NCI-H1436 (cell line): ENCODE results near the gene PPFIA2.
"Not testable (repeated sequence)": the region's sequence is repeated elsewhere in the genome, so short reads cannot be mapped to it uniquely, and the experiment has no call there.

Experiments
- DNase-seq: peaks from one replicate; lab custom pipeline; 2025; lab: John Stamatoyannopoulos, UW

The PPFIA2 gene

DNA sequence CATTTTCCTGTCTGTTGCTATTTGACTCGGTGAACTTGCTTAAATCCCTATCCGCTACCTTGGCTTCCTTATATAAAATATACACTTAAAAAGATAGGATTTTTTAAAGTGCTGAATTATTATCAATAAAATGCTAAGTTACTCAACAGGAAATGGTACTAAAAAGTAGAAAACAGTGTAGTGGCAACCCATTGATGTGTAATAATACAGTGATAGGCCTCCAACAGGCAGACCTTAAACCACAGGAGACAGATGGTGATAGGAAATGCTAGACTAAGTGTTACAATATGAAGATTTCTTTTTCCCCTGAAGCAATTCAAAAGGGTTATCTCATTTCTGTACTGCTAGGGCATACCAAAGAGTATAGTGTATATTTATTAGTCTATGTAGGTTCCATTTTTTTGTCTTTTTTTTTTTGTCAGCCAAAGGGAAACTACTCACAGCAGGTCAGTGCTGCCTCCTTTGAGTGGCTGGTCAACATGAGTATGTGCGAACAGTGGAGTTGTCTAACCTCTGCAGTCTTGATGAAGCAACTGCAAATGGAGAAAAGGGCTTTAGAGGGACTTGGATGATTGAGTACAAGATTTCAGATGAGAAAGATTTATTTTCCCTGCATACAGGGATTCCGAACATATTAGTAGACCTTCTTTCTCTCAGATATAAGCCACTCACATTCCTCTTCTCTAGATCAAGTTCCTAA, 497.5 kb downstream of the PPFIA2 start:
- no peak for DNase-seq

DNA sequence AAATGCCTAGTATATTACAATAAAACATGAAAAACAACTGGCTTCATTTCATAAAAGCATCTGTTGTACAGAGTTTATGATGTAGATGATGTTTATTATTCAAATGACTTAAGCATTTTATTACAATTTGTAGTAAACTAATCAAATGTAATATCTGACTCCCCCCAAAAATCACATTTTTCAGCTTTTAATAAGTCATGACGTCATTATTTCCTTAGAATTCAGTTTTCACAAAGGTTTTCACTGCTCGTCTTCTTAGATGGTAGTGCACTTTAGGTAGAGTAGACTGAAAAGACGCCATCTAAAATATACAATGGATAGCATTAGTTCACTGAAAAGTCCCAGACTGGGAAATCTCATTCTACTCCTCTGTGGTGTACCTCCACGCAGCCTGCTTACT, 499.8 kb downstream of the PPFIA2 start:
- no peak for DNase-seq

DNA sequence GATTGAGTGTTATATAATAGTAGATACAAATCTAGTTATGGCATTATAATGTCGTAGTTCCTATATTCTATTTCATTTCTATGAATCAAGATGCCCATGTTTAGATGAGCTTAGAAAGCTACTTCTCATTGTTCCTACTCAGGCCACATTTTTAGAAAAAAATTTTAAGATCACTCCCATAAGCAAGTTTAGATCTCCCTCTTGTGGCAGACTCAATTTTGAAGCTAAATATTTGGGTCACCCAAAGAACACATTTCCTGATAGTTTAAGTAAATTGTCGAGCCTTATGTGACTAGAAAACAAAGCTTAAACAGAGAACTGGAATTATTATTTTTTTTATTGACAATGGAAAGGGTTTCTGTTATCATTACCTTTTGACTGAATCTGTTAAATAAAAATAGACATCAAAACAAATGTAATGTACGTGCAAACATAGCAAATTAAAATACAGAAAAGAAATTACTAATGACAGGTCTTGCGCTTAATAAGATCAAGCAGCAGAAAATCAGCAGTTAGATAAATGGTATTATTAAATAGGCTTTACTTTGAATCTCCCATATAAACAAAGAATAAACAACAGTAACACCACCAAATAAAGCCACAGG, 501.1 kb downstream of the PPFIA2 start:
- peak; percentile 47 for DNase-seq

DNA sequence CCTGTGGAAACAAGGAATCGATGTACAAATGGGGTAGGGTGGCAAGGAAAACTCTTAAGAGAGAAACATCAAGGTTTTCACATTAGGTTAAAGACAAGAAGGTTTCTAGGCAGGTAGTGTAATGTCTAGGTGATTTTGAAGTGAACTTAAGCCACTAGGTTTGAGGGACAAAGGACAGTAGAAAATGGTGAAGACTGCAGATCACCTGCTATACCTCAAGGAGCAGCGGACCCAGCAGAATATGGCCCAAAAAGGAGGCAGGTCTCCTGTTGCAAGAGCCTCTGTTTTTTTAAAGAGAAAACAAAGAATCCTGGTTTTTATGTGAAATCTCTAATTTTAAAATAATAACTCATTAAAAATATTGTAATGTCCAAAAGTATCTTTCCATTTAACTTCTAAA, 503.2 kb downstream of the PPFIA2 start:
- no peak for DNase-seq

DNA sequence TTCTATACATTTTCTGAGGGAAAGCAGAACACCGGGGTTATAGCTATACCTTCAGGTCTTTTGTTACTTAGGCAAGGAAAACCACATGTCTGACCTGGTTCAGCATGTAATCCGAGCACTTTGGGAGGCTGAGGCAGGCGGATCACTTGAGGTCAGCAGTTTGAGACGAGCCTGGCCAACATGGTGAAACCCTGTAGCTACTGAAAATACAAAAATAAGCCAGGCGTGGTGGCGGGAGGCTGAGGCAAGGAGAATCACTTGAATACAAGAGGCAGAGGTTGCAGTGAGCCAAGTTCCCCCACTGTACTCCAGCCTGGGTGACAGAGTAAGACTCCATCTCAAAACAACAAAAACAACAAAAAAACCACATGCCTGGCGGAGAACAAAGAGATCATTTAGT, 503.7 kb downstream of the PPFIA2 start:
- DNase-seq, result no peak

DNA sequence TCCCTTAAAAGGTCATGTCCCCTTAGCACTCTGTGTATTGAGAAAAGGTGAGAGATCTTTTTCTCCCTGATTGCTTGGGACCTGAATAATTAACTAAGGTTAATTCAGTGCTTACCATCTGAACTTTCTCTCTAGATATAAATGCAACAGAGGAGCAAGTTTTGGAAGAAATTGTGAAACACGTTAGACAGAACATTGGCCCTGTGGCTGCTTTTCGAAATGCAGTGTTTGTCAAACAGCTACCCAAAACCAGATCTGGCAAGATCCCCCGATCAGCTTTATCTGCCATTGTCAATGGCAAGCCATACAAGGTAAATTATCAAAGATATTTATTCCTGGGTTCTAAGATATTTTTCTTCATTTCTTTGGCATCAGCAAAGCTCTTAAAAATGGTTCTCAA, 505.8 kb downstream of the PPFIA2 start:
- no peak for DNase-seq

DNA sequence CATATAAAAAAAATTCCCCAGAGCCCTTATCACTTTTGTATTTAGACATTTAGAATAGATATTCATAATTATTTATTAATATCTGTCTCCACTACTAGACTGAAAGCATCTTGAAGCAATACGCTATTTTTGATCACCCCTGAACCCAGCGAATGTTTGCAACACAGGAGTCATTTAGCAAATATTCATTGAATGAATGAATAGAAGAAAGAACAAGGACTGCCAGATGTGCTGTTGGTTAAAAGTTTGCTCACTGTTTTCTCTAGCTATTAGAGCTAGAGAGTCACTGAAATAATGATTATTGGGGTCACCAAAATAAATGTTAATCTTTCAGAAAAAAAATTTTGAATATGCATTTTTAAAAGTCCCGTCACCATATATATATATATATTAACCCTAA, 506.9 kb downstream of the PPFIA2 start:
- no peak for DNase-seq

DNA sequence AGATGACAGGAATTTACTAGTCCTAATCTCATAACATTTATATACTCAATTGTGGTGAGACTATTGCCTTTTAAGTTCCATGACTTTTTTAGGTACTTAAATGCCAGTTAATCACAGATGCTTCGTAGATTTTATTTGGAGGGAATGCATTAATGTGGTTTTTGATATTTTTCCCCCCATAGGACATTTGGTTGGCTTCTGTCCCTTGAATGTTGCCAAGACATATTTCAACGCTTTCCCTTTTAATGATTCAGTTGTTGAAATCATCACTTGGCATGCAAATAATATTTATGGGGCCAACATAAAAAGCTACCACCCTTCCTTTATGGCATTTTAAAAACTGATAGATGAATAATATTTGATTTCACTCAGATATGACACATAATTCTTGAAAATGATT, 509.2 kb downstream of the PPFIA2 start:
- no peak for DNase-seq

DNA sequence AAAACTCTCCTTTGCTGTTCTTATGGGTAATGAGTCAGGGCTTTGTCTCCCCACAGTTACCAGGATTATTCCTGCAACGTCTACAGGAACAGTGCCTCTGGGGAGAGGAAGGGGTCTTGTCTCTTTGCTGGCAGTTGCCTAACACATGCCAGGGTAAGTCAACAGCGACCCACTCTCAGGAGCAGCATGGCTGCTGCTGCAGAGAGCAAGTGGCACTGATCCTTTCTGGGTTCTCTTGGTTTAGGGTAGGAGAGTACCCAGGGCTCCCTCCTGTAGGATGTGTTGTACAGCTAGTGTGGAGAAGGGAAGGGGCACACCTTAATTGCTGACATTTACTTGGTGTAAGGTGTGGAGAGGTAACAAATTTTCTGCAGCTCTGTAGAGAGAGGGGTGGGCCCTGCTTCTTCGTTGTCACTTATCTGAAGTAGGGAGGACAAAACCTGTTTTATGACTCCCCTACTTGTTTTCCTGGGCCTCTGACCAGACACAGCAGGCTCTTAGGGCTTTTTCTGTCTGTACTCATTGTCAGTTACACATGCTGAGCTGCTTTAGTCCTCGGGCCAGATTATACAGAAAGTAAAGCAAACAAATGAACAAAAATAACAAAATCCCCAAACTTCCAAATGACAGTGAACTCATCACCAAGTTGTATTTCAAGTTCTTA, 513.1 kb downstream of the PPFIA2 start:
- DNase-seq, result no peak

DNA sequence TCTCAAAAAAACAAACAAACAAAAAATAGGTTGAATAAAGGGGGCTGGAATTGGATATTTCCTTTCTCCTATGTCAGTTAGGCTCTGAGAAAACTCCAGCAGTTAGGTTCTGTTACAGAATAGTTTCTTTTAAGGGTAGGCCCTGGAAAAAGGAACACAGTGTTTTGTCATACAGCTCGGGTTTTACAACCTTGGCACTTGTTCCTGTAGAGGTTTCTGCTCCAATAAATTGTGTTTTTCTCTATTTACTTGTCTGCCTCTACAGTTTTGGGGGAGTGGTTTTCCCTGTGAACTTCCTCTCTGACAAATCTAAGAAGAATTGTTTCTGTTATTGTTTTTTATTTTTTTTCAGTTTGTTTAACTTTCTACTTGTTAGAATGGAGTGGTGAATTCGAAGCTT, 513.7 kb downstream of the PPFIA2 start:
- DNase-seq, result no peak

DNA sequence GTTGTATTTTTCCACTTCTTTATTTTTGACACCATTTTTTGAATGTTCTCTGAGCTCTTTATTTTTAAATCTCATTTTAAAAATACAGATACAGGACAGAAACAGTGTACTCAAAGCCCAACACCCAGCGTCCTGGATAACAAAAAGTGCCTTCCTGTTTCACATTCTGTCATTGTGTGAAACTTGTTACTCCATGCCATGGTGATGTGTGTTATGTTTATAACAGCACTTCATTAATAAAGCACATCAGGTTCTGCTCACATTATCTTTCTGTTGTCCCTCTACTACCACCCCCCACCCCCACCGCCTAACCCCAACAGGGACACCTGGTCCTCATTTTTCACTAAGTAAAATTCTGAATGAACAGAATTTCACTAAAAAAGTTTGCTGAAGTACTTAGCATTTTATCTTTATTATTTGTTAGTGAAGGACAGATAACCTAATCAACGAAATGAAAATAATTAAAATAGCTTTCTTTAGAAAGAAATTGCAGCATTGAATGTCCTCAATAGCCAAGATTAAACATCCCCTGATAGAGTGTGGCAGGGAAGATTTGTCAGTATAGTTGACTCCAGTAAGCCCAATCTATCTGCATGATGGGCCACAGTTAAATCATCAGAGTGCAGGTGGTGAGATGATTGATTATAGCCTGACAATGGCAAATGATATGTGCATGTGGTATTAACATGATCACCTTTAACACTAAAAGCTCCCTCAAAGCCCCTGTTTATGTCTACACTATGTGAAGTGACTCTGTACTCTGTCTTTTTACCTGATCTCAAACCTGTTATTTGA, 527.4 kb downstream of the PPFIA2 start:
- DNase-seq, result no peak

DNA sequence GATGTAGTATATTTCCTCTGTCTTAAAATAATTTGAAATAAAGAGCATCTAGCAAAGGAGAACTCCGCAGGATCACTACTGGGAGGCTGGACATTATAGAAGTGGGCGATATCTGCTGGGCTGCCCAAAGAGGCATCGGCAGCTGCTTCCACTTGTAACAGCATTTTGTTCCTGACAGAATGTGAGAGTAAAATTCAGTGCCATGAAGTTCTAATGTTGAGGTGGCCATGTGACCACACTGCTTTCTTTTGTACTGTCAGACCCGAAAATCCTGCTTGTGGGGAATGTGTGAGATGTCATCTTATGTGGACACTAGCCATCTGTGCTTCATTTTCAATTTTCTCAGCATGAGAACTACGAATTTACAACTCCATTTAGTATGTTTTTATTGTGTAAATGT, 529.4 kb downstream of the PPFIA2 start:
- no peak for DNase-seq

DNA sequence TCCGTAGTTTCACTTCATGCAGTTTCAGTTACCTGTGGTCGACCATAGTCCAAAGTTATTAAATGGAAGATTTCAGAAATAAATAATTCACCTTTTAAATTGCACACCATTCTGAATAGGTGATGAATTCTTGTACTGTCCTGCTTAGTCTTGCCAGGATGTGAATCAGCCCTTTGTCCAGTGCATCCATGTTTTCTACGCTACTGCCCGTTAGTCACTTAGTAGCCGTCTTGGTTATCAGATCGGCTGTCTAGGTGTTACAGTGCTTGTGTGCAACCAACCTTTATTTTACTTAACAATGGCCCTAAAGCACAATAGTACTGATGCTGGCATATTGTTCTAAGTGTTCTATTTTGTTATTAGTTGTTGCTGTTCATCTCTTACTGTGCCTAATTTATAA, 534.5 kb downstream of the PPFIA2 start:
- DNase-seq, result no peak

DNA sequence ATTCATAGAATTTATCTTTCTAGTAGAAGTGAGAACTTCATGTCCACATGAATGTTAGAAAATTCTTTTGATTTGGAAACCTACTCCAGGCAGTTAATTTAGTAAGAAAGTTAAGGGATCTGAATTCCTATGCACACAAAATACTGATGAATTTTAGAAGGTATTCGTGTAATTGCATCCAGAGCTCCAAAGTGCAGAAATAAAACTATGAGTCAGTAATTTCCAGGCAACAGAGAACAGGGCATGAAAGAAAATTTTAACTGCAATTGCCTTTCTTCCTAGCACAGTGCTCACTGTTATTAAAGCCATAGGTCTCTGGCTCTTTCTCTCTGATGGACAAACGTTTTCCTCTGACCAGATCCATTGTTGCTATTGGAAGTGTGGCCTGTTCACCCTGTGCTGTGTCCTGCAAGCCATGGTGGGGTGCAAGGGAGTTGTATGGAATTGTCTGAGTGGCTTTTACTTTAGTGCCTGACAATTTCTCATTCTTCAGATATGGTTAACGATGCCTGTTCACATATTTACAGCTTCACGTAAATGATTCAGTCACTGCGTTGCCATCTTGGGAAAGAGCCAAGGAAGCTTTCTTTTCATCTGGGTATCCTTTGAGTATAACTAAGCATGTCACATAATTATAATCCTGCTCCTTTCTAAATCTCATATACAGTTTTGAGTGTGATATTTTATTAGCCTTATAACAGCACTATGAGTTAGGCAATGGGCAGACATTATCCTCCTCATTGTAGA, 536.1 kb downstream of the PPFIA2 start:
- DNase-seq, result no peak

DNA sequence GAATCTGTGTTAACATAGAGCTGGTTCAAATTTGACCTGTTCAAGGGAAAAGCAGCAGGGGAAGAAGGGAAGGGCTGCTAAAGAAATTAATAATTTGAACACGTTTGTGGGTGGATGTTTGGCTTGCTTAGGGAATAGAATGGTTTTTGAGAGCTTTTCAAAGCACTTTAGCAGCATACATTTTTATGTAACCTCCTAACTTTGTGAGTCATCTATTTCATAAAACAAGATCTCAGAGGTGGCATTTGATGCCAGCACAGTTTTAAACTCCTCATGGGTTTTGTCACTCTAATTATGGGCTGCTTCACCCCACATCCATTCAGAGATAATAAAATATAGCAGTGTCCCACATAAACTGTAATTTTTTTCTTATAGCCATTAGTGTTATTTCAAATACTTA, 537.5 kb downstream of the PPFIA2 start:
- DNase-seq, result no peak

DNA sequence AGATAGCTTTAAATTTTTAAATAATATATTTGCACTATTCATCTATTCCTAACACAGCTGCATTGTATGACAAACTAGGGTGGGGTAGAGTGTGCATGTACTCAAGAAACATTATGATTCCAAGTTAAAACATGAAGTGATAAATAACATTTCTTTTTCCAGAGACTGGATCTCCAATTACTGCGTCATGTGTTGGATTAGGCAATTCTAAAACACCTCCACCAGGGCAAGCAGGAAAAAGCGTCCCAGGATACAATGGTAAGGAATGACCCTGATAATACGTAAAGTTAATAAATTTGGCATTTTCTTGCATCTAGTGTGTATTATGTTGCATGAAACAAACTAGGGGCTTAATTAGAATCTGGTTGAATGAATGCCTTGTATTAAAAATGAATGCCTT, 542.4 kb downstream of the PPFIA2 start:
- DNase-seq, result no peak

DNA sequence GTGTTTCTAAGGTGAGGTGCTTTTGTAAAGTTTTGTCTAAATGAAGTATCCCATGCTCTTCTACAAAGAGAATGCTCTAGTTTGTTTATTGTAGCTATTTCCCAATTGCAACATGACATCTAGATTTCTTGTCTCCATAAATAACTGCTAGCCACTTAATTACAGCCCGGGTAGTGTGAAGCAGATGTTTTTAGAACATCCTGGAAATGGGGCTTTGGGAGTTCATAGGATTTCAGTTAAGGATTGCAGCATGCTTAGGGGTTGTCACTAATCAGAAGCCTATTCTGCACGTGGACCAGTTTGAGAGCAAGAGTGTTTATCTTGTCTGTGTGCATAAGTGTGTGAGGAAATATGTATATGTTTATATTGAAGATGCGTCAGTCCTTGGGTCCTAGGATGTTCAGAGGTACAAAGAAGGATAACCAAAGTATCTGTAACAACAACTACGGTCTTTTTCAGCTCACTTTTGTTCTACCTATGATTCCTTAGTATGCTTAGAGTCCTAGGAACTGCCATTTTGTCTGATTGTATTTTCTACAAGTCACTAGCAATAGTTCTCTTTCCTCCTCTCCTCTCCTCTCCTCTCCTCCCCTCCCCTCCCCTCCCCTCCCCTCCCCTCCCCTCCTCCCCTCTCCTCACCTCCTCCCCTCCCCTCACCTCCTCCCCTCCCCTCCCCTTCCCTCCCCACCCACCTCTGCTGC, 546.0 kb downstream of the PPFIA2 start:
- DNase-seq, result no peak

DNA sequence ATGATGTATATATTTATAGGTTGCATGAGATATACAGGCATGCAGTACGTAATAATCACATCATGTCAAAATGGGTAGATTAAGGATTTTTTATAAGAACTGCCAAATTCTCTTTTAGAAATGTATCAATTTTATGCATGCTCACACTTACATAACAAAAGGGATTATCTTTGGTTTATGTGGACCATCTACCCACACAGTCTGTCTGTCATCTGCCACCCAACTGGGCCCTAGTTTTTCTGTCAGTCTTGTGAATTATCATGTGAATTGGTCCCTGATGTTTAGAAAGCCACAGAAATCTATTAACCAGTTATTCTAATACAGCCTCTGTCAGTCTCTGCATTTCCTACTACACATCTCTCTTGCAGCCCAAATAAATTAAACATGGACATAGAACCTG, 547.8 kb downstream of the PPFIA2 start:
- no peak for DNase-seq

DNA sequence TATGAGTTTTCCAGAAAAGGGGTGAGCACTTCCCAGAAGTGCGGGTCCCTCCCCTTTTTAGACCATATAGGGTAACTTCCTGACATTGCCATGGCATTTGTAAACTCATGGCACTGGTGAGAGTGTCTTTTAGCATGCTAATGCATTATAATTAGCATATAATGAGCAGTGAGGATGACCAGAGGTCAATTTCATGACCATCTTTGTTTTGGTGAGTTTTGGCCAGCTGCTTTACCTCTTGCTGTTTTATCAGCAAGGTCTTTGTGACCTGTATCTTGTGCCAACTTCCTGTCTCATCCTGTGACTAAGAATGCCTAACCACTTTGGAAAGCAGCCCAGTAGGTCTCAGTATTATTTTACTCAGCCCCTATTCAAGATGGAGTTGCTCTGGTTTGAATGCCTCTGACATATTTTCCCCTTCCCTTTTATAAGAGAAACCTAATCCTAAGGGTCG, 549.4 kb downstream of the PPFIA2 start:
- DNase-seq, result not testable (repeated sequence)

DNA sequence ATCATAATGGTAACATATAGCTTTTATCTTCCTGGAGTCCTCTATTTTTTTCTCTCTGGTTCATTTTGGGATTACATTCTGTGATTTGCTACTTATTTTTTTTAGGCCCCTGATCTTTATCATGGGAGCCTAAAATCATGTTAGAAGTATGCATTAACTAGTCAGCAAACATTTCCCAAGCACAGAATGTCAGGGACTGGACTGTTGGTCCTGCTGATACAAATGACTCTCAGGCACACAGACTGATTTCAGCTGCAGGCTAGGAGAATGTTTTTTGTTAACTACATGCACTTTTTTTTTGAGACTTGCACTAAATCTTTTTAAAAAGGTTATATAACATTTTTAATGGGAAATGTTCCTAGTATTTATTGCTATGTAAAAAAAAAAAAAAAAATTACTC, 550.1 kb downstream of the PPFIA2 start:
- DNase-seq, result no peak

DNA sequence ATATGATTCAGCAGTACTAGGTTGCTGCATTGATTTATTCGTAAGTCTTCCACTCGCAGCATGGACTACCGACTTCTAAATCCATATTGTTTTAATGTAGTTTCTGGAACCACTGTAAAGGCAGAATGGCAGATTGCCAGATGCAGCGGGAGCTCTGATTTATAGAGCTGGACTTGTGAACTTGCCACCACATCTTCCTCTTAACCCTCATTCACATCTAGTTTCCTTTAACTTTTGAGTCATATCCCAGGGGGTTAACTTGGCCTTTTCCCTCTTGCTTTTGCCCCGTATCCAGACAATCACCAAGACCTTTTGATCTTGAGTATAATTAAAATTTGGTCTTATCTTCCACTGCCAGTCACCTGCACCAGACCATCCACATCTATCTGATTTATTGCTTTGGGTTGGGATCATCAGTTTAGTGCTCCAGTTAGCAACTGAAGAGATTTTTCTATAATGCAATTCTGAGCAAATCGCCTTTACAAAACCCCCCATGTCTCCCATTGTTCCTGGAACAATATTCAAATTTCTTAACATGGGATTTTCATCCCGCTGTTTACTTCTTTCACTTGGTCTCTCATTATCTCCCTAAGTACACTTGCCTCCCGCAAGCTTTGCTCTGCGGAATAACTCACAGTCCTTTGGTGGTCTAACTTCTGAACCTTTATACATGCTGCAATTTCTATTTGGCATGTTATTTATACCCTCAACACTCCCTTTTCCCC, 550.8 kb downstream of the PPFIA2 start:
- no peak for DNase-seq
